ENCODE measurements around the gene PCDHB1. TPM values are rescaled to one million over a fixed set of nuclear protein-coding genes. Genes with fewer than 3 reads are reported as not detected.

The PCDHB1 gene
- total RNA-seq, 1 experiment from 2014 or later, result 0.07 TPM

- H3K9me2 ChIP-seq (replicated peaks; ENCODE audit: low read length), result no peaks in the 10 kb centered on the region
- H3F3A ChIP-seq (ENCODE audit: low read length, unreplicated experiment), result peaks cover 6% of the 10 kb centered on the region
- no peaks in the 10 kb centered on the region for H3K36me3 ChIP-seq (ENCODE audit: low read depth, low read length)
- DNase-seq (peak; percentile 60), ATAC-seq (no peak)
- ChIA-PET CTCF (interaction anchor here (0.6 kb wide), 1 partner anchor 1151 kb away, joined by 4 read pairs; no protein-coding TSS in a partner anchor), POLR2A (ENCODE audit: unreplicated experiment) (no interaction called here)
- H2AFZ ChIP-seq (ENCODE audit: low read length), result no peak overlapping the region
- peak overlapping the region; percentile 90 for H3K27ac ChIP-seq (ENCODE audit: low read length)
- H3K9ac ChIP-seq (ENCODE audit: low read length), result no peak overlapping the region
- intact Hi-C loops (cut with micrococcal nuclease), result loop anchor here (2.0 to 5.0 kb wide), 2 partner anchors 36 to 76 kb away; partner anchors contain the start of genes PCDHAC1 and PCDHAC2
- BruUV-seq (replicated peaks), result no TSS peak
- peak overlapping the region; percentile 87 for H3K4me2 ChIP-seq (ENCODE audit: low read length)
- H4K20me1 ChIP-seq (ENCODE audit: low read length), result no peaks in the 10 kb centered on the region
- peaks cover 37% of the 10 kb centered on the region for H3K4me1 ChIP-seq (ENCODE audit: insufficient read depth, low read length)
- TF ChIP-seq CTCF (conservative IDR thresholded peaks at IDR 0.05; ENCODE audit: low read depth, low read length) (no peak), EZH2 (IDR thresholded peaks at IDR 0.05; ENCODE audit: low read length, unreplicated experiment) (no peak), EZH2phosphoT487 (IDR thresholded peaks at IDR 0.05; ENCODE audit: borderline replicate concordance, low read length) (no peak)
- H3K4me3 ChIP-seq (ENCODE audit: low read length), result no peak overlapping the region
- H3K27me3 ChIP-seq (ENCODE audit: low read length), result no peaks in the 10 kb centered on the region
- H3K79me2 ChIP-seq (ENCODE audit: low read length), result no peaks in the 10 kb centered on the region
- H3K9me3 ChIP-seq (ENCODE audit: low read length), result no peaks in the 10 kb centered on the region
These were observed 48.1 kb upstream of the PCDHB1 start for GRCh38 chr5:141003031-141003430.

- Histone ChIP-seq H3K27ac (ENCODE audit: low read length) (peak overlapping the region; percentile 90), H3K4me1 (ENCODE audit: insufficient read depth, low read length) (peaks cover 36% of the 10 kb centered on the region), H3F3A (ENCODE audit: low read length, unreplicated experiment) (peaks cover 6% of the 10 kb centered on the region), H3K4me2 (ENCODE audit: low read length) (peak overlapping the region; percentile 87), H4K20me1 (ENCODE audit: low read length) (no peaks in the 10 kb centered on the region), H3K27me3 (ENCODE audit: low read length) (no peaks in the 10 kb centered on the region), H3K79me2 (ENCODE audit: low read length) (no peaks in the 10 kb centered on the region), H3K36me3 (ENCODE audit: low read depth, low read length) (no peaks in the 10 kb centered on the region), H3K9me2 (replicated peaks; ENCODE audit: low read length) (no peaks in the 10 kb centered on the region), H3K9ac (ENCODE audit: low read length) (peak overlapping the region; percentile 42), H2AFZ (ENCODE audit: low read length) (no peak overlapping the region), H3K4me3 (ENCODE audit: low read length) (peak overlapping the region; percentile 30; the same call in 1 of the 2 replicates), H3K9me3 (ENCODE audit: low read length) (no peaks in the 10 kb centered on the region)
- DNase-seq, result peak; percentile 95
- CTCF ChIA-PET, result interaction anchor here (1.2 to 1.6 kb wide), 2 partner anchors 36 to 77 kb away, joined by 7 to 10 read pairs; no protein-coding TSS in a partner anchor
- intact Hi-C loops (cut with micrococcal nuclease), result loop anchor here (1.0 to 5.0 kb wide), 3 partner anchors 36 to 77 kb away; partner anchors contain the start of genes PCDHAC1 and PCDHAC2
- BruUV-seq (replicated peaks), result no TSS peak
- POLR2A ChIA-PET (ENCODE audit: unreplicated experiment), result interaction anchor here (0.5 to 0.9 kb wide), 3 partner anchors 36 to 270 kb away, joined by 3 to 5 read pairs (median 3); partner anchors contain the start of gene PCDHAC1
- peak; percentile 90 for ATAC-seq
- TF ChIP-seq CTCF (conservative IDR thresholded peaks at IDR 0.05; ENCODE audit: low read depth, low read length) (no peak), EZH2phosphoT487 (IDR thresholded peaks at IDR 0.05; ENCODE audit: borderline replicate concordance, low read length) (no peak), EZH2 (IDR thresholded peaks at IDR 0.05; ENCODE audit: low read length, unreplicated experiment) (no peak)
These were observed 47.2 kb upstream of the PCDHB1 start for GRCh38 chr5:141003791-141004611.
